HG02678 (cell line): ENCODE measurements around the gene TCTN3.
"Not testable (repeated sequence)": the region's sequence is repeated elsewhere in the genome, so short reads cannot be mapped to it uniquely, and the experiment has no call there.

Experiments used
- ATAC-seq: cut with Tn5 transposase; IDR thresholded peaks from one replicate; pipeline ENCODE4 v1.9.1; 2021; ENCODE audit warnings: mild to moderate bottlenecking, moderate library complexity; ENCODE audit not compliant: unreplicated experiment

Gene TCTN3, protein sequence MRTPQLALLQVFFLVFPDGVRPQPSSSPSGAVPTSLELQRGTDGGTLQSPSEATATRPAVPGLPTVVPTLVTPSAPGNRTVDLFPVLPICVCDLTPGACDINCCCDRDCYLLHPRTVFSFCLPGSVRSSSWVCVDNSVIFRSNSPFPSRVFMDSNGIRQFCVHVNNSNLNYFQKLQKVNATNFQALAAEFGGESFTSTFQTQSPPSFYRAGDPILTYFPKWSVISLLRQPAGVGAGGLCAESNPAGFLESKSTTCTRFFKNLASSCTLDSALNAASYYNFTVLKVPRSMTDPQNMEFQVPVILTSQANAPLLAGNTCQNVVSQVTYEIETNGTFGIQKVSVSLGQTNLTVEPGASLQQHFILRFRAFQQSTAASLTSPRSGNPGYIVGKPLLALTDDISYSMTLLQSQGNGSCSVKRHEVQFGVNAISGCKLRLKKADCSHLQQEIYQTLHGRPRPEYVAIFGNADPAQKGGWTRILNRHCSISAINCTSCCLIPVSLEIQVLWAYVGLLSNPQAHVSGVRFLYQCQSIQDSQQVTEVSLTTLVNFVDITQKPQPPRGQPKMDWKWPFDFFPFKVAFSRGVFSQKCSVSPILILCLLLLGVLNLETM

DNA sequence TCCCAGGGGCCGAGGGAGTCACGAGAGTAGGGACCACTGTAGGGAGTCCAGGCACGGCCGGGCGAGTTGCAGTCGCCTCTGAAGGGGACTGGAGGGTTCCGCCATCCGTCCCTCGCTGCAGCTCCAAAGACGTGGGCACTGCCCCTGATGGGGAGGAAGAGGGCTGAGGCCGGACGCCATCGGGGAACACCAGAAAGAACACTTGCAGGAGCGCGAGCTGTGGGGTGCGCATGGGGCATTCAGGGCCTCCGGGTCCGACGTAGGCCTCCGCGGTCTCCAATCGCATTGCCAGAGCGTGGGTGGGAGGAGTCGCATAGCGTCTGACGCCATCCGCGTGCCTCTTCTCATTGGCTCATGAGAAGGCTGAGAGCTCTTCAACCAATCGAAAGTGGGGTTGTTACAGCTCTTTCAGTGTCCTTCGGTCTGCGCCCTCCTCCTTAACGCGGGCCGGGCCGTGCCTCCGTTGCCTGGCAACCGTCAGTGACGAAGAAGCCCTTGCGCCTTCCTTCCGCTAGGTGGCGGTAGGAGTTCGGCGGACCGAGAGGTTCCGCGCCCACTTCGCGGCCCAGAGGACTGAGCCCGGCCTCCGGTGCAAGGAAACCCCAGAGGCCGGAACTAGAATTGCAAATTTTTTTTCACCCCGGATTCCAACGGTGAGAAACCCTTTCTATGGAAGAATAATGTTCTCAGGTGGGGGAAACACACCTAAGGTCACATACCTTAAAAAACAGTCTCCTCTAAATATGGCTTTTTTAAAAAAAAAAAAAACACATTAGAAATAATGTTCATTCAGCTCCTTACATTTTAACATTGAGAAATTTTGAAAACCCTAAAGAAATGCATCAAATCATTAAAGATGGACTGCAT, at the start of gene TCTN3:
TSS of gene TCTN3 (minus strand) at position 260 of the 867 bp plus-strand sequence. CDS start at position 232, 28 bp downstream.
- ATAC-seq, result peak; percentile 98

DNA sequence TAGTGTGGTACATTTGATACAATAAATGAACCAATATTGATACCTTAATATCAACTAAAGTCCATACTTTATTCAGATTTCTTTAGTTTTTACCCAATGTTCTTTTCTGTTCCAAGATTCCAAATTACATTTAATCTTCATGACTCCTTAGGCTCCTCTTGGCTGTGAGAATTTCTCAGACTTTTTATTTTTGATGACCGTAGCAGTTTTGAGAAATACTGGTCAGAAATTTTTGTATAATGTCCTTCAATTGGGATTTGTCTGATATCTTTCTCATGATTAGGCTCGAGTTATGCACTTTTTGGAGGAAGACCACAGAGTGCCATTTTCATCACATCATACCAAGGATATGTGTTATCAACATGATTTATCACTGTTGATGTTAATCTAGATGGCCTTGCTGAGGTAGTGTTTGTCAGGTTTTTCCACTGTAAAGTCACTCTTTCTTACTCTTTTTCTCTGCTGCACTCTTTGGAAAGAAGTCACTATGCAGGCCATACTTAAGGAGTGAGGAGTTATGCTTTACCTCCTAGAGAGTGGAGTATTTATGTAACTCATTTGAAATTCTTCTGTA, 49.3 kb upstream of the TCTN3 start:
- no peak for ATAC-seq

DNA sequence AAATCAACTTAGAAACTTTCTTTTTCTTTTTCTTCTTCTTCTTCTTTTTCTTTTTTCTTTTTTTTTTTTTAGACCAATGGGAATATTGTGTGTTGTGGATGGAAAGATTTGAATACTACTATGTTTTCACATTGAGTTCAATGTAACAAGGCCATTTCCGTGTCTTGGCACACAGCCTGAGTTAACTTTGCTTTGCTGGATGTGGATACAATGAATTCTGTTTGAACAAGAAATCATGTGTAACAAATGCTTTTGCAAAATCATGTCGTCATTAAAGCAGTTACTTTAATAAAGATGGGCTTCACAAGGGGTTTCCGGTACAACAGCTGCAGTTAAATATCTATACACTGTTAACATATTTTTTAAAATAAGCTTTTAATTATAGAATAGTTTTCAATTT, 48.8 kb upstream of the TCTN3 start:
- ATAC-seq, result peak; percentile 23

DNA sequence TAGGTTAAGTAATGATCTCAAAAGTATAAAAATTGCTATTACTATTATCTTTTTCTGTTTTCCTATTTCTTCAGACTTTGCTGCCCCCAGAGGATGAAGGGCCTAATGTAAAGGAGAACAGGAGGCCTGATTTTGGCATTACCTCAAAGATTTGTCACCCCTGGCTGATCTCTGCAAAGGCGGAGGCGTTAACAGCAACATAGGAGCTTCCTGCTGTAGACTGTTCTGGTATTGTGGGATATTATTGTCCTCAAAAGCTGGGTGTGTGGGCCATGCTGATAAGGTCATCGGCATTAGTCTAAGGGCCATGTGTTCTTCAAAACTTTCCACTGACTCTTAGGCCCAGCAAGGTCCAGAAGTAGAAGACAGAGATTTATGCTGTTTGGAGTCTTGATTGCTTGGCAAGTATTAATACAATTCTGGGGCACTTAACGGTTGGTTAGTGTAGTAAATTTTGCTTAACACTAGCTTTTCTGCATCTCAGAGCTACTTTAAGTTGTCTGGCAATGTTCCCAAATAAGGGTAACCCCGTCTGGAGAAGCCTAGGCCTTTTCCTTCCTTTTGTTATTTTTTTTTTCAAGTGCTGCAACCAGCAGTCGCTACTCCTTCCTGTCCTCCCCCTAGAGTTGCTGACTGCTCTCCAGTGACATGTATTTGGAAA, 48.2 kb upstream of the TCTN3 start:
- ATAC-seq, result peak; percentile 83

DNA sequence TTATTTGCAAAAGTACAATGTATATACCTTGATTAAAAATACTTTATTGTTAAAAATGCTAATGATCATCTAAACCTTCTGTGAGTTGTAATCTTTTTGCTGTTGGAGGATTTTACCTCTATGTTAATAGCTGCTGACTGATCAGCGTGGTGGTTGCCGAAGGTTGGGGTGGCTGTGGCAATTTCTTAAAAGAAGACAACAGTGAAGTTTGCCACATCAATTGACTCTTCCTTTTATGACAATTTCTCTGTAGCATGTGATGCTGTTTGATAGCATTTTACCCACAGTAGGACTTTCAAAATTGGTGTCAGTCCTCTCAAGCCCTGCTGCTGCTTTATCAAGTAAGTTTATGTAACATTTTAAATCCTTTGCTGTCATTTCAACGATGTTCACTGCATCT, 45.3 kb upstream of the TCTN3 start:
- ATAC-seq, result no peak

DNA sequence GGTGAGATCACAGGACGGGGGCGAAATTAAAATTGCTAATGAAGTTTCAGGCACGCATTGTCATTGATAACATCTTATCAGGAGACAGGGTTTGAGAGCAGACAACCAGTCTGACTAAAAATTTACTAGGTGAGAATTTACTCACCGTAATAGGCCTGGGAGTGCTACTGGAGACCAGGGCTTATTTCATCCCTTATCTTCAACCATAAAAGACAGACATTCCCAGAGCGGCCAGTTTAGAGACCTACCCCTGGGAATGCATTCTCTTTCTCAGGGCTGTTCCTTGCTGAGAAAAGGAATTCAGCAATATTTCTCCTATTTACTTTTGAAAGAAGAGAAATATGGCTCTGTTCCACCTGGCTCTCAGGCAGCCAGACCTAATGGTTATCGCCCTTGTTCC, 39.2 kb upstream of the TCTN3 start:
- not testable (repeated sequence) for ATAC-seq

DNA sequence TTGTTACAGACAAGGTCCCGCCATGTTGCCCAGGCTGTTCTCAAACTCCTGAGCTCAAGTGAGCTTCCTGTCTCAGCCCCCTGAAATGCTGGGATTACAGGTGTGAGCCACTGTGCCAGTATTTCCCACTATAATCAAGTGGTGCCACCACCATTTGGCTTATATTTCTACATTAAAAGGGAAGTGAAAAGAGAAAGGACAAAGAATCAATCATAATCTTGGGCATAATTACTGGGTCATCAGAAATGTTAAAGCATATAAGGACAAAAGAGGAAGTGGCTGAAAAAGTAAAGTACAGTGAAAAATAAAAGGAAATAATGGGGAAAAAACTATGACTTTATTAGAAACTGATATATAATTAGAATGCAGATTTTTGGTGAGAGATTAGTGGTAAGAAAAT, 36.5 kb upstream of the TCTN3 start:
- ATAC-seq, result no peak

DNA sequence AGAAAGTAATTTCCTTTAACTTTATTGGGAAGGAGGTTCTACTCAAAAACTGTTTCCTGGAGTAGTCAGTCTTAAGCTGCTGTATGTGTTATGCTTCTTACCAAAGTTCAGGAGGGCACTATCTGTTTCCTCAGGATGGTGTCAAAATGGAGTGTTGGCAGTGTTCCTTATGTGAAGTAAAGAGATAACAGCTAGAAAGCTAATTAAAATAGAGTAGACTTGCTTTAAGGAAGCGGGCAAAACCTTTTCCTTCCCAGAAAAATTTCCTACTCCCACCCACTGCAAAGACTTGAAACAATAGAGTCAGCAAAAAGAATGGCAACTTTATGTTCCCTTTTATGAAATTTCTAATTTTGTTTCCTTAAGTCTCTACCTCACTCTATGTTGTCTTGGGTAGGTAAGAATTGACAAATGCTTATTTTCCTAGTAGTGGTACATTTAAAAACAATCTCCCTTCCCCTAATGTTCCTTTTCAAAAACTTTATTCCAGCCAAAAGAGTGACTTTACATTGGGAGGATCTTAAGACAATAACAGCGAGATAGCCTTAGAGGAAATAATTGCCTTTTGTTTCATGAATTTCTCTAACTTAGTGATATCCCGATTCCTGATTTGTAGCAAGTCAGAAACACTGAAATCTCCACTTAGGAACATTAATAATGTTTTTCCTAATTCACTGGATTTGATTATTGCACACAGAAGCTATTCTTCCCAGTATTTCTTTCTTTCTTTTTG, 35.8 kb upstream of the TCTN3 start:
- no peak for ATAC-seq

DNA sequence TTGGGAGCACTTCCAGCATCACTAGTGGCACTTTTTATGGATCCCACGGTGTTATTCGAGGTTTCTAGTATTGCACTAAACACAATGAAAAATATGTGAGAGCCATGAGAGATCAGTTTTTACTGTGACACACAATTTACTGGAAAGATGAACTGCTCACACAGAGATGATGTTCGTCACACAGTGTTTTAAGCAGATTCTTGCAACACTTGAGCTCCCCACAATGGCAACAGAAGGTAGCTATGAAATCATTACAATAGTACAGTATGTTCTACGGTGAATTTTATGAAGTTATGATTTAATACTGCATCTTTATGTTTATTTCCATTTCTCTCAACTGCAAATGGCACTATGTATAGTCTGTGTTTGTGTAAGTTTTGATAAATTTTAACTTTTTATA, 34.8 kb upstream of the TCTN3 start:
- no peak for ATAC-seq

DNA sequence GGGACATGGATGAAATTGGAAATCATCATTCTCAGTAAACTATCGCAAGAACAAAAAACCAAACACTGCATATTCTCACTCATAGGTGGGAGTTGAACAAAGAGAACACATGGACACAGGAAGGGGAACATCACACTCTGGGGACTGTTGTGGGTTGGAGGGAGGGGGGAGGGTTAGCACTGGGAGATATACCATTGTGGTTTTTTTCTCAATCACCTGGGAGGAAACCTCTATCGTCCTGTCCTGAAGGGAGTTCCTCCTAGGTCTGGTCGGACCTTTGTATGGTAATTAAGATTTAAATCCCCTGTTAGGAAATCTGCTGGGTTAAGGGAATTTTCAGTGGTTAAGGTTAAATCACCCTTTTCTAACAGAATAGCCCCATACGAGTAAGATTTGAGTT, 28.8 kb upstream of the TCTN3 start:
- ATAC-seq, result not testable (repeated sequence)

DNA sequence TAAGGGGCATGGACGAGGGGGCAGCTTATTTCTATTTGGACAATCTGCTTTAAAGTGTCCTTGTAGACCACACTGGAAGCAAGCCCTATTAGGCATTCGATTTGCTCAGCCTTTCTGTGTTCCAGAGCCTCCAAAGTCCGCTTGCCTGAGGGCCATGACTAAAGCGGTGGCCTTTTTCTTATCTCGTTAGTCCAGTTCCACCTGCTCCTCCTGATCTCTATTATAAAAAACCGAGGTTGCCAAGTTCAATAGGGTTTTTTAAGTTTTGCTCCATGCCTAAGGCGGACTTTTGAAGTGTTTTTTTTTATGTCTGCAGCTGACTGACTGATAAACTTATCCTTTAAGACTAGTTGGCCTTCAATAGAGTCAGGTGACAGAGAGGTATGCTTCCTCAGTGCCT, 27.0 kb upstream of the TCTN3 start:
- not testable (repeated sequence) for ATAC-seq

DNA sequence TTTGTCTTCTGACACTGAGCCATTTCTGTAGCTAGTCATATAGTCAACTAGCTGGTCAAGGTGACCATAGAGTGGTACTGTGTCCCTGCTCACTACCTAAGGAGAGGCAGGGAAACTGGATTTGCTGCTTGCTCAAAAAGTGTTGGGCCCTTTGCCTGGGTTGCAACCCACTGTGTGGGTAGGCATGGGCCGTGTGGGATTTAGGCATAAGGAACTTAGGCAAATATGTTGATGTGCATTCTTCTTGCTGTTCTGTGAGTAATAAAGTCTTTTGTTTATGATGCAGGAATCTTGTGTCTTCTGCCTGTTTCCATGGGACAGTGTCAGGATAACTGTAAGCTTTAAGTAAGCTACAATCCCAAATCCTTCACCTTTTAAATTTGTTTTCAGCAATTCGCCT, 23.1 kb upstream of the TCTN3 start:
- no peak for ATAC-seq

DNA sequence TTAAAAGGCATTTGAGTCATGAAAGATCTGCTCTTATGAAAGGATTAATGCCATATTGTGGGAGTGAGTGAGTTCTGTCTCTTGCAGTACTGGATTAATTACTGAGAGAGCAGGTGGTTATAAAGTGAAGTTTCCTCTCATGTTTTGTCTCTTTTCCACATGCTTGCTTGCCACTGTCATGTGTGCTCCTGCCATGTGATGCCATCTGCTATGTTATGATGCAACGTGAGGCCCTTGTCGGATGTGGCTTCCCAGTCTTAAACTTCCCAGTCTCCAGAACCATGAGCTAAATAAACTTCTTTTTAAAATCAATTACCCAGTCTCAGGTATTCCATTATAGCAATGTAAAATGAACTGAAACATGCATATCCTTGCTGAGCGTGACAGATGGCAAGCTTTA, 22.7 kb upstream of the TCTN3 start:
- ATAC-seq, result no peak

DNA sequence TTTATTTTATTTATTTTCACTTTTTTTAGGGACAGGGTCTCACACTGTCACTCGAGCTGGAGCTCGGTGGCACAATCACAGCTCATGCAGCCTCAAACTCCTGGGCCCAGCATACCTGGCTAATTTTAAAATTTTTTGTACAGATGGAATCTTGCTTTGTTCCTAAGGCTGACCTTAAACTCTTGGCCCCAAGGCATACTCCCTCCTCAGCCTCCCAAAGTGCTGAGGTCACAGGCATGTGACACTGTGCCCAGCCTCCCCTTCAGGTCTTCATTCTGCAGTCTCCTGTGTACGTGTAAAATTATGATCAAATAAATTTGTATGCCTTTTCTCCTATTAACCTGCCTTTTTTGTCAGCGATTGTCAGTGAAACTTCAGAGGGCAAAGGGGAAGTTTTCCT, 17.8 kb upstream of the TCTN3 start:
- no peak for ATAC-seq

DNA sequence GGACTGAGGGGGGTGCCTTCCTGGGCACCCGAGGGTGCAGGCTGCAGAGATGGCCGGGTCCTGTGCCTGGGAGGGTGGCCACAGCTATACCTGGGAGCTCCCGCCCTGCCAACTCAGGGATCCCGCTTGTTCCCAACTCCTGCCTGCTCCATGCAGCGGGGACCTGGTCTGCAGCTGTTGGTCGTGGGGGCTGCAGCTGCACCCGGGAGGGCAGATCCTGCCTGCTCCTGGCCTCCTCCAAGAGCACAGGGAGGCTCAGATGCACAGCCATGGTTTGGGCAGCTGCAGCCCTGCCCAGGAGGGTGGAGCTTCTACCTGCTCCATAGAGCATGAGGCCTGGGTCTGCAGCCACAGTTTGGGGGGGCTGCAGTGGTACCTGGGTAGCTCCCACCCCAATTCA, 13.3 kb upstream of the TCTN3 start:
- ATAC-seq, result no peak

DNA sequence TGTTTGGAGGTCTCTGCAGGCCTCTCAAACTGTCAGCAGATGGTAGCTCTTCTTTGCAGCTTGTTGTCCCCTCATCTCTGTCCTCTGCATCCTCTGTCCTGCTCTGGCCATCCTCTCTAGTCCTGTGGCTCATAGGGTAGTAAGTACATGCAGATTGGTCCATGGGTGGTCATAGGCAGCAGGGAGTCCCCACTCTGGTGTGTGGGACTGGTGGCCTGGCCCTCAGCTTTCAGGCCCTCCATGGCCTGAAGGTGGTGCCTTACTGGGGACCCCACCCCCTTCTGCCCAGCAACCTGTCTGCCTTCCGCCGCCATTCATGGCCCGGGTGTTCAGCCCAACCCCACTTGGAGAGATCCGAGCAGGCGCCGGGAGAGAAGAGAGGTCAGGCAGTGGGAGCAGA, 12.8 kb upstream of the TCTN3 start:
- ATAC-seq, result no peak

DNA sequence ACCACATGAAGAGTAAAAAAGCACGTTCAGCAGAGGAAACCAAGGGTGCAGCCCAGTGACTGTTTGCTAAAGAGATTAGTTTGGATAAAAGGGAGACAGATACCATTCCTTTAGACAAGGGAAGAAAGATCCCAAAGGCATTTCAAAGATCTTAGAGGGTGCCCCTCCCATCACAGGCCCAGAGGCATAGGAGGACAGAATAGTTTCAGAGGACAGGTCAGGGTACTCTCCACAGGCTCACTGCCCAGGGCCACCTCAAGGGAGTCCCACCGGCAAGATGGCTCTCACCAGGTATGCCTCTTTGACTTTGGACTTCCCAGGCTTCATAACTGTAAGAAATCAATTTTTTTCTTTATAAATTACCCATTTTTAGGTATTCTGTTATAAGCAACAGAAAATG, 4.7 kb upstream of the TCTN3 start:
- no peak for ATAC-seq

DNA sequence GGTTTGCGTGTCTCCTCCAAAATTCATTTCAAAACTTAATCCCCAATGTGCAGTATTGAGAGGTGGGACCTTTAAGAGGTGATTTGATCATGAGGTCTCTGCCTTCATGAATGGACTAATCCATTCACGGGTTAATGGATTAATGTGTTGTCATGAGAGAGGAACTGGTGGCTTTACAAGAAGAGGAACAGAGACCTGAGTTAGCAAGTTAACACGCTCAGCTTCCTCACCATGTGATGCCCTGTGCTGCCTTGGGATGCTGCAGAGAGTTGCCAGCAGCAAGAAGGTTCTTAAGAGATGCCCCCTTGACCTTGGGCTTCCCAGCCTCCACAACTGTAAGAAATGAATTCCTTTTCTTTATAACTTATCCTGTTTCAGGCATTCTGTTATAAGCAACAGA, 3.7 kb upstream of the TCTN3 start:
- no peak for ATAC-seq

DNA sequence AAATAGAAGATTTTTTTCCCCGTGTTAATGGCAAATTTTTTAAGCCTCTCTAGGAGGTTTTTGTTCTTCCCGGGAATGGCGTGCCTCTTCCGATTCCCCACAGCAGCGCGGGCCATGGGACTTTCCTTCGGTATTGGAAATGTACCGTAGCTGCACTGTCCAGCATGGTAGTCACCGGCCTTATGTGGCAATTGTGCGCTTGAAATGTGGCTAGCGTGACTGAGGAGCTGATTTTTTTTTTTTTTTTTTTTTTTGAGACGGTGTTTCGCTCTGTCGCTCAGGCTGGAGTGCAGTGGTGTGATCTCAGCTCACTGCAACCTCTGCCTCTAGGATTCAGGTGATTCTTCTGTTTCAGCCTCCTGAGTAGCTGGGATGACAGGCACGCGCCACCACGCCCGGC, 938 bp upstream of the TCTN3 start:
- ATAC-seq, result no peak

DNA sequence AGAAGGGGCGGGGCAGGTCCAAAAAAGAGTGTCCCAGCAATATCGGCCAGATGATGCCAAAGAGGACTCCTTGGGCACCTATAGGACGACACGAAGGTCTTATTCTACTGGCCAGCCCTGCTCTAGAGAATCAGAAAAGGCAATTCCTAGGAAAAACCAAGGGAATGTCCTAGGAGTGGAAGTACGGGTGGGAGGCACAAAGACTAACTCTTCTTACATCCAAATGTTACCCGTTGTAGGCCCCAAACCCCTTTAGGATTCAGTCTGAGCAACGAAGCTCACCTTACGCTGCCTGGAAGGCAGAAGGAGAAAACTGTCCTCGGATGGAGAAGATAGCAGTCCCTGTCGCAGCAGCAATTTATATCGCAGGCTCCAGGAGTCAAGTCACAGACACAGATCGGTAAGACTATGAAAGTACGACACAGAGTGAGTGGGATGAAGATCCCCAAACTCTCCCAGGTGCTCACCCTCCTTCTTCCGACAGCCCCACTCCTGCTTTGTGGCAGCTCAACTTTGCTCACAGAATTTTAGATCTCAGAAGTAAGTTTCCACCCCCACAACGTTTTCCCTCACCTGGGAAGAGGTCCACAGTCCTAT, 558 bp downstream of the TCTN3 start:
- no peak for ATAC-seq
